Neural progenitor cell (in vitro differentiated cells): ENCODE results near the gene MICB.

ENCODE experiments used
- CTCF ChIP-seq: fragments of 200-600 bp; sonication (generic); IDR thresholded peaks from 2 replicates; pipeline ENCODE4 v1.5.1; 2017; ENCODE audit warnings: antibody characterized with exemption, mild to moderate bottlenecking
- EZH2 ChIP-seq: fragments of 200-600 bp; sonication (generic); IDR thresholded peaks from 2 replicates; pipeline ENCODE4 v1.6.1; 2017; ENCODE audit warnings: antibody characterized with exemption, mild to moderate bottlenecking, moderate library complexity
- EZH2phosphoT487 ChIP-seq: fragments of 200-600 bp; sonication (generic); IDR thresholded peaks from 2 replicates; pipeline ENCODE4 v1.6.1; 2017; ENCODE audit warnings: antibody characterized with exemption

DNA sequence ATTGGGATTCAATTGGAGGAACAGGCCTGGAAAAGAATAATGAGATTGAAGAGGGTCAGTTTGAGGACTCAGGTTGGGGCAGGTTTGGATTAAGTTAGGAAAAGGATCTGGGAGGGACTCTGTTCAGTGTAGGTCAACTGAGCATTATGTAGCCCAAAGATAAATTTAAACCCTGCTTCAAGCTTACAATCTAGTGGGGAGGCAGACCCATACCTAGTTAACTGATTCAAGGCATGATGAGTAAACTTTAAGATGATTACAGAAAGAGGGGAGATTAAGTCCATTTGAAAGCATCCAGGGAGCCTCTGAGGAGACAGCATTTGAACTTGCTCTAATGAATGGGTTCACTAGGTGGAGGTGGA, 62.7 kb downstream of the MICB start:
- TF ChIP-seq CTCF (no peak), EZH2 (no peak), EZH2phosphoT487 (no peak)
